ENCODE measurements around the gene XYLT2. TPM values are rescaled to one million over a fixed set of nuclear protein-coding genes. Genes with fewer than 3 reads are reported as not detected.

Gene XYLT2
- total RNA-seq (ENCODE audit: low replicate concordance): 49.4 and 53.1 TPM in 2 replicates

GRCh38 chr17:50345432-50346312 lies at the start of gene XYLT2:
Gene XYLT2, plus strand, starts transcription at chr17:50346126. Its CDS starts 15 bp downstream, at chr17:50346141.

GRCh38 chr17:50372758-50373556 lies 27.0 kb downstream of the XYLT2 start, which contains the start of the genes EME1 and MRPL27:
Gene EME1, plus strand, starts transcription at chr17:50373229. Its CDS starts 1,980 bp downstream, at chr17:50375209.
Gene MRPL27, minus strand, starts transcription at chr17:50373184. Its CDS starts 14 bp downstream, at chr17:50373170.

GRCh38 chr17:50397111-50397918 lies 51.4 kb downstream of the XYLT2 start, which contains the start of gene LRRC59:
Gene LRRC59, minus strand, starts transcription at chr17:50397523. Its CDS starts 206 bp downstream, at chr17:50397317.

Other genes with a start within 250 kb of the XYLT2 start
- 0.35 and 2.2 TPM in 2 replicates for gene SAMD14, start 216.0 kb upstream of the XYLT2 start, total RNA-seq (ENCODE audit: low replicate concordance)
- 40.7 and 54.1 TPM in 2 replicates for gene PPP1R9B, start 195.4 kb upstream of the XYLT2 start, total RNA-seq (ENCODE audit: low replicate concordance)
- gene SGCA, start 180.1 kb upstream of the XYLT2 start, total RNA-seq (ENCODE audit: low replicate concordance): 1.8 and 8.4 TPM in 2 replicates
- gene COL1A1, start 144.5 kb upstream of the XYLT2 start, total RNA-seq (ENCODE audit: low replicate concordance): 1,618 and 2,280 TPM in 2 replicates
- 0.12 and 0.15 TPM in 2 replicates for gene TMEM92, start 71.7 kb upstream of the XYLT2 start, total RNA-seq (ENCODE audit: low replicate concordance)
- 63.7 and 77.1 TPM in 2 replicates for gene MRPL27, start 27.1 kb downstream of the XYLT2 start, total RNA-seq (ENCODE audit: low replicate concordance)
- 0.59 and 2.6 TPM in 2 replicates for gene EME1, start 27.1 kb downstream of the XYLT2 start, total RNA-seq (ENCODE audit: low replicate concordance)
- gene LRRC59, start 51.4 kb downstream of the XYLT2 start, total RNA-seq (ENCODE audit: low replicate concordance): 98.9 and 209 TPM in 2 replicates
- 23.2 and 71.8 TPM in 2 replicates for gene ACSF2, start 80.1 kb downstream of the XYLT2 start, total RNA-seq (ENCODE audit: low replicate concordance)
- gene CHAD, start 122.8 kb downstream of the XYLT2 start, total RNA-seq (ENCODE audit: low replicate concordance): not detected in 2 replicates
- 14.7 and 14.9 TPM in 2 replicates for gene RSAD1, start 132.7 kb downstream of the XYLT2 start, total RNA-seq (ENCODE audit: low replicate concordance)
- 0.15 and 4.1 TPM in 2 replicates for gene MYCBPAP, start 162.3 kb downstream of the XYLT2 start, total RNA-seq (ENCODE audit: low replicate concordance)
- under 0.01 TPM in 2 replicates for gene EPN3, start 186.6 kb downstream of the XYLT2 start, total RNA-seq (ENCODE audit: low replicate concordance)
- 46.3 and 50.1 TPM in 2 replicates for gene SPATA20, start 201.0 kb downstream of the XYLT2 start, total RNA-seq (ENCODE audit: low replicate concordance)
- under 0.01 and 4.8 TPM in 2 replicates for gene CACNA1G, start 214.6 kb downstream of the XYLT2 start, total RNA-seq (ENCODE audit: low replicate concordance)